IMR-90 (cell line): ENCODE results near the gene FBLN1. TPM values are rescaled to one million over a fixed set of nuclear protein-coding genes. Genes with fewer than 3 reads are reported as not detected.

ENCODE experiments used
- ATAC-seq: fragments of 200-7000 bp; cut with Tn5 transposase; 2 replicates; pipeline ENCODE4 v1.9.1; 2020; ENCODE audit warnings: low read depth, mild to moderate bottlenecking, moderate library complexity
- BruUV-seq: library from RNA; stranded (reverse); fragments of 400-500 nt; replicated peaks from 2 replicates; lab custom pipeline; 2021; lab: Mats Ljungman, UMichigan
- CTCF ChIA-PET: fragments of 300-600 bp; formaldehyde crosslinking; extraction: SDS; loops from one replicate; lab custom pipeline; 2021; ENCODE audit warnings: antibody characterized with exemption; lab: Yijun Ruan, JAX
- POLR2A ChIA-PET: fragments of 300-600 bp; sonication (Branson Sonifier 250); formaldehyde crosslinking; loops from one replicate; lab custom pipeline; 2022; ENCODE audit warnings: antibody characterized with exemption; ENCODE audit not compliant: unreplicated experiment; lab: Charles Lee
- DNase-seq: peaks from one replicate; pipeline ENCODE4 v3.0.0; 2013
- H2AFZ ChIP-seq: replicated peaks from 2 replicates; pipeline ENCODE3; 2013; ENCODE audit warnings: low read length, mild to moderate bottlenecking; ENCODE audit not compliant: poor library complexity
- H2AK5ac ChIP-seq: 2 replicates; pipeline ENCODE4 v1.6.1; 2013; ENCODE audit warnings: low read depth, low read length, inconsistent platforms
- H2AK9ac ChIP-seq: replicated peaks from 2 replicates; pipeline ENCODE3; 2013; ENCODE audit warnings: mild to moderate bottlenecking, low read depth, low read length, moderate library complexity; ENCODE audit not compliant: poor library complexity
- H2BK120ac ChIP-seq: 2 replicates; pipeline ENCODE4 v1.6.1; 2013; ENCODE audit warnings: low read depth, low read length, inconsistent platforms
- H2BK15ac ChIP-seq: 3 replicates; pipeline ENCODE4 v1.6.1; 2013; ENCODE audit warnings: low read depth, low read length, inconsistent platforms
- H2BK20ac ChIP-seq: 2 replicates; pipeline ENCODE4 v1.6.1; 2013; ENCODE audit warnings: low read depth, mild to moderate bottlenecking, inconsistent platforms, low read length, moderate library complexity
- H2BK5ac ChIP-seq: 2 replicates; pipeline ENCODE4 v1.6.1; 2013; ENCODE audit warnings: mild to moderate bottlenecking, low read depth, low read length, inconsistent platforms; ENCODE audit not compliant: poor library complexity, severe bottlenecking
- H3K14ac ChIP-seq: replicated peaks from 2 replicates; pipeline ENCODE4 v1.6.1; 2013; ENCODE audit warnings: low read depth, low read length, inconsistent platforms
- H3K18ac ChIP-seq: 2 replicates; pipeline ENCODE4 v1.6.1; 2013; ENCODE audit warnings: low read depth, low read length, control low read depth
- H3K23ac ChIP-seq: 2 replicates; pipeline ENCODE4 v1.6.1; 2013; ENCODE audit warnings: low read depth, low read length, inconsistent platforms
- H3K27ac ChIP-seq: 2 replicates; pipeline ENCODE4 v1.5.1; 2013; ENCODE audit warnings: mild to moderate bottlenecking, control low read depth, low read length; ENCODE audit not compliant: insufficient read depth
- H3K27me3 ChIP-seq: 2 replicates; pipeline ENCODE4 v1.6.1; 2013; ENCODE audit warnings: low read length; ENCODE audit not compliant: control insufficient read depth, insufficient read depth
- H3K36me3 ChIP-seq: 2 replicates; pipeline ENCODE4 v1.6.1; 2013; ENCODE audit warnings: low read length, mixed read lengths; ENCODE audit not compliant: control insufficient read depth, insufficient read depth
- H3K4ac ChIP-seq: 2 replicates; pipeline ENCODE4 v1.6.1; 2013; ENCODE audit warnings: low read depth, low read length, inconsistent platforms
- H3K4me1 ChIP-seq: 2 replicates; pipeline ENCODE4 v1.6.1; 2013; ENCODE audit warnings: low read length, mixed read lengths; ENCODE audit not compliant: control insufficient read depth, insufficient read depth
- H3K4me2 ChIP-seq: 2 replicates; pipeline ENCODE4 v1.6.1; 2013; ENCODE audit warnings: low read depth, mild to moderate bottlenecking, control low read depth, low read length, moderate library complexity
- H3K4me3 ChIP-seq: 2 replicates; pipeline ENCODE4 v1.5.1; 2013; ENCODE audit warnings: low read depth, mild to moderate bottlenecking, control low read depth, low read length, moderate library complexity; ENCODE audit not compliant: insufficient read depth
- H3K56ac ChIP-seq: 2 replicates; pipeline ENCODE4 v1.6.1; 2013; ENCODE audit warnings: low read length, inconsistent platforms; ENCODE audit not compliant: insufficient read depth; ENCODE audit errors: extremely low read depth
- H3K79me1 ChIP-seq, 2 experiments: 2 replicates each; pipeline ENCODE4 v1.6.1; 2013; ENCODE audit warnings: low read length in 2 of 2, inconsistent platforms in 1 of 2, low read depth in 1 of 2
- H3K9ac ChIP-seq: 2 replicates; pipeline ENCODE4 v1.6.1; 2013; ENCODE audit warnings: low read depth, low read length, control low read depth
- H3K9me1 ChIP-seq: 2 replicates; pipeline ENCODE4 v1.6.1; 2013; ENCODE audit warnings: low read length, inconsistent platforms; ENCODE audit not compliant: insufficient read depth
- H3K9me3 ChIP-seq: 2 replicates; pipeline ENCODE4 v1.6.1; 2013; ENCODE audit warnings: low read length; ENCODE audit not compliant: control insufficient read depth, insufficient read depth
- H4K20me1 ChIP-seq: 2 replicates; pipeline ENCODE4 v1.6.1; 2013; ENCODE audit warnings: low read length, inconsistent platforms; ENCODE audit not compliant: insufficient read depth
- H4K5ac ChIP-seq: 2 replicates; pipeline ENCODE4 v1.6.1; 2013; ENCODE audit warnings: mild to moderate bottlenecking, low read depth, low read length, control low read depth
- H4K8ac ChIP-seq, 2 experiments: 2 replicates each; pipeline ENCODE4 v1.6.1; 2013; ENCODE audit warnings: low read depth in 2 of 2, low read length in 2 of 2, control low read depth in 1 of 2, inconsistent platforms in 1 of 2
- H4K91ac ChIP-seq: 2 replicates; pipeline ENCODE4 v1.6.1; 2013; ENCODE audit warnings: low read depth, low read length, inconsistent platforms; ENCODE audit not compliant: insufficient read depth
- BHLHE40 ChIP-seq: fragments of 150-350 bp; IDR thresholded peaks from 2 replicates; pipeline ENCODE4 v1.6.1; 2016; ENCODE audit warnings: mild to moderate bottlenecking, low read depth, low read length
- CEBPB ChIP-seq: IDR thresholded peaks from 2 replicates; pipeline ENCODE4 v1.6.1; 2012; ENCODE audit warnings: low read depth, low read length, improper control_type of control experiment
- FOS ChIP-seq: fragments of 150-350 bp; IDR thresholded peaks from 2 replicates; pipeline ENCODE4 v1.6.1; 2016; ENCODE audit warnings: low read depth, low read length
- MAFK ChIP-seq: IDR thresholded peaks from 2 replicates; pipeline ENCODE4 v1.6.1; 2012; ENCODE audit warnings: low read depth, low read length, improper control_type of control experiment
- MXI1 ChIP-seq: IDR thresholded peaks from 2 replicates; pipeline ENCODE4 v1.6.1; 2012; ENCODE audit warnings: low read depth, mild to moderate bottlenecking, low read length, moderate library complexity, borderline replicate concordance
- POLR2A ChIP-seq: IDR thresholded peaks from 2 replicates; pipeline ENCODE4 v1.6.1; 2012; ENCODE audit warnings: mild to moderate bottlenecking, low read depth, low read length
- RAD21 ChIP-seq: IDR thresholded peaks from 2 replicates; pipeline ENCODE4 v1.6.1; 2012; ENCODE audit warnings: low read length, improper control_type of control experiment
- RCOR1 ChIP-seq: IDR thresholded peaks from 2 replicates; pipeline ENCODE4 v1.6.1; 2012; ENCODE audit warnings: mild to moderate bottlenecking, low read length, improper control_type of control experiment; ENCODE audit not compliant: insufficient replicate concordance
- RFX5 ChIP-seq: IDR thresholded peaks from 2 replicates; pipeline ENCODE4 v1.8.0; 2012; ENCODE audit warnings: low read depth, mild to moderate bottlenecking, low read length, moderate library complexity
- SMC3 ChIP-seq: fragments of 150-350 bp; IDR thresholded peaks from 2 replicates; pipeline ENCODE4 v1.6.1; 2016; ENCODE audit warnings: low read depth, mild to moderate bottlenecking, antibody characterized with exemption, low read length, moderate library complexity
- USF2 ChIP-seq: fragments of 150-350 bp; IDR thresholded peaks from 2 replicates; pipeline ENCODE4 v1.6.1; 2017; ENCODE audit warnings: mild to moderate bottlenecking, antibody characterized with exemption, low read length, low read depth
- WGBS, 2 experiments: methylation state at CpG; one replicate each; pipeline versions ENCODE4 v1.1.5 to v1.1.7; 2013; ENCODE audit warnings: missing lambda C conversion rate in 2 of 2; ENCODE audit not compliant: insufficient read length in 1 of 2; ENCODE audit errors: extremely low coverage in 2 of 2; 5-methylcytosine and 5-hydroxymethylcytosine counted together
- dilution Hi-C: fragments of 300-500 bp; cut with HindIII; formaldehyde crosslinking; loops from one replicate; pipeline ENCODE4 v1.14.3; 2018; ENCODE audit warnings: low sequenced_read_pairs; ENCODE audit not compliant: unreplicated experiment
- in situ Hi-C: fragments of 300-500 bp; cut with MboI; formaldehyde crosslinking; loops from 3 replicates; pipeline ENCODE4 v1.14.3; 2019; ENCODE audit warnings: low sequenced_read_pairs, inconsistent platforms, mixed read lengths
- intact Hi-C: fragments of 100-400 bp; cut with micrococcal nuclease; formaldehyde crosslinking; loops from 2 replicates; pipeline ENCODE4 v1.10.0; 2022
- polyA plus RNA-seq, 3 experiments: library from polyadenylated mRNA; depleted of rRNA; stranded (reverse); fragments of >200 nt; gene quantifications; 2 replicates each; pipeline ENCODE4 v1.2.3, GENCODE V29; 2012; ENCODE audit warnings: low replicate concordance in 1 of 3
- total RNA-seq: library from RNA; depleted of rRNA; stranded (reverse); fragments of >200 nt; gene quantifications from 2 replicates; pipeline ENCODE4 v1.2.3, GENCODE V29; 2012

FBLN1 gene
- total and polyA plus RNA-seq, 2 of the 4 experiments (the other 2 are of a cell fraction) = 11.3 to 87.9 TPM

- TF ChIP-seq RCOR1 = no peak
- TF ChIP-seq CEBPB = no peak
Measured at GRCh38 chr22:45577746-45578523, 75.3 kb downstream of the FBLN1 start (continued).

GRCh38 chr22:45578524-45579147, 76.0 kb downstream of the FBLN1 start:
- Histone ChIP-seq H2BK15ac (no peak overlapping the region), H3K56ac (no peak overlapping the region), H2AK9ac (no peak overlapping the region), H2AK5ac (no peak overlapping the region), H3K4me1 (peaks cover 2% of the 10 kb centered on the region; the same call in 1 of the 2 replicates), H4K91ac (no peak overlapping the region), H3K14ac (no peak overlapping the region), H3K9me1 (no peaks in the 10 kb centered on the region; the same call in 1 of the 2 replicates), H3K4ac (no peak overlapping the region), H3K79me1 (no peaks in the 10 kb centered on the region), H3K36me3 (peaks cover 74% of the 10 kb centered on the region; the same call in 1 of the 2 replicates), H4K8ac (no peak overlapping the region), H3K27ac (no peak overlapping the region), H3K23ac (no peak overlapping the region), H4K20me1 (no peaks in the 10 kb centered on the region; the same call in 1 of the 2 replicates), H3K18ac (no peak overlapping the region), H3K4me2 (no peak overlapping the region), H2BK20ac (no peak overlapping the region), H2BK120ac (no peak overlapping the region), H3K27me3 (no peaks in the 10 kb centered on the region), H3K4me3 (no peak overlapping the region), H4K5ac (no peak overlapping the region), H2BK5ac (no peak overlapping the region), H2AFZ (no peak overlapping the region), H3K9ac (no peak overlapping the region), H3K9me3 (no peaks in the 10 kb centered on the region)
- BruUV-seq = no TSS peak
- 93% methylated on average over 3 of the region's 7 CpGs; no CpG with 5 or more reads in 1 of the 2 experiments for WGBS, 2 experiments
- DNase-seq (no peak), ATAC-seq (no peak)
- TF ChIP-seq RAD21 (no peak), POLR2A (no peak), MAFK (no peak), RFX5 (no peak), USF2 (no peak), FOS (no peak), SMC3 (no peak), MXI1 (no peak), BHLHE40 (no peak), CEBPB (no peak)
- ChIA-PET POLR2A (no interaction called here), CTCF (interaction anchor here (0.6 to 1.2 kb wide), 3 partner anchors 9 to 225 kb away, joined by 3 to 4 read pairs (median 3); no protein-coding TSS in a partner anchor)
- dilution Hi-C loops (no loop called here), in situ Hi-C loops (no loop called here), intact Hi-C loops (no loop called here)
